Dermis blood vessel endothelial cell (primary cell): ENCODE results near the gene CACNB1. TPM values are rescaled to one million over a fixed set of nuclear protein-coding genes. Genes with fewer than 3 reads are reported as not detected.
A peak's percentile ranks its signal among the peaks of the same experiment; 100 is the strongest.

Source experiments
- DNase-seq: peaks from one replicate; pipeline ENCODE4 v3.0.0; 2010
- total RNA-seq: library from RNA; depleted of rRNA; stranded (reverse); fragments of >200 nt; gene quantifications from 2 replicates; pipeline ENCODE4 v1.2.3, GENCODE V29; 2014

Gene CACNB1
- total RNA-seq: 1.0 and 2.8 TPM in 2 replicates

GRCh38 chr17:39197380-39198185, at the start of gene CACNB1:
TSS of gene CACNB1 (minus strand) at chr17:39197669. CDS start at chr17:39197495, 174 bp downstream.
- peak; percentile 54 for DNase-seq

- no peak for DNase-seq
Measured at GRCh38 chr17:39246274-39246673, 48.8 kb upstream of the CACNB1 start.

DNA sequence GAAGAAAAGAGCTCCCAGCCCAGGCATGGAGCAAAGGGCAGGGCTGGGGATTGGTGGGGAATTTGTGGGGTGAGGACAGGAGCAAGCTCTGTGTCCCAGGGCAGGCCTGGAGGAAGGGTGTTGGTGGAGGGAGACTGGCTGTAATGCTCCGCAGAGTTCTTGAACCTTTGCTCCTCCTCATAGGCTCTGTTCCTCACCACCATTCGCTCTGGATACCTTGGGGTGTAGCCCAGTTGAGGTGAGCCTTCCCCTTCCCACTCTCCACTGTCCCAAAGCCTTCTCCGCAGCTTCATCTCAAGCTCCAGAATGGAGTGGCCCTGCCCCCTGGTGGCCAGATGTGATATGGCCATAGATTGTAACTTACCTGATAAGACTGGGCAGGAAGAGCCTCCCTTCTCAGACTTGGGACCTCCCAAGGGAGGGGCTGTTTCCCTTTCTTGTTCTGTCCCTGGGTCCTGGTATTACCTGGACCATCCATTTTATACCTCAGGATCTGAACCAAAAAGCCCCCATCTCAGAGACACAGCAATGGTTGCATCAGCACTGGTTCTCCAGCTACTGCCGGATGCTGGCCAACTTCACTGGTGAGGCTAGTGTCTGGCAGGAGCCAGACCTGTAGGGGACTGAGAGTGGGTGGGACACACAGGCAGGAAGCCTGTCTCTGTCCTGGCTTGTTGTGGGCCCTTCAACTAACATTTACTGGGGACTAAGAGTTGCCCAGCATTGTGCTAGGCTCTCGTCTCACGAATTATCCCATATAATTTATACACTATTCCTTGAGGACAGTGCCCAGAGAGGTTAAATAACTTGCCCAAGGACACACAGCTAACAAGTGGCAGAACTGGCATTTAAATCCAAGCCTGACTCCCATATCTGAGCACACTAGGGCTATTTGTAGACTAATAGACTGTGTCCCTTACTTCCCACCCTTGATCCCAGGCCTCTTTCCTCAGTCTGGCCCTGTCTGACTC, 47.4 kb upstream of the CACNB1 start:
- DNase-seq: peak; percentile 90

DNA sequence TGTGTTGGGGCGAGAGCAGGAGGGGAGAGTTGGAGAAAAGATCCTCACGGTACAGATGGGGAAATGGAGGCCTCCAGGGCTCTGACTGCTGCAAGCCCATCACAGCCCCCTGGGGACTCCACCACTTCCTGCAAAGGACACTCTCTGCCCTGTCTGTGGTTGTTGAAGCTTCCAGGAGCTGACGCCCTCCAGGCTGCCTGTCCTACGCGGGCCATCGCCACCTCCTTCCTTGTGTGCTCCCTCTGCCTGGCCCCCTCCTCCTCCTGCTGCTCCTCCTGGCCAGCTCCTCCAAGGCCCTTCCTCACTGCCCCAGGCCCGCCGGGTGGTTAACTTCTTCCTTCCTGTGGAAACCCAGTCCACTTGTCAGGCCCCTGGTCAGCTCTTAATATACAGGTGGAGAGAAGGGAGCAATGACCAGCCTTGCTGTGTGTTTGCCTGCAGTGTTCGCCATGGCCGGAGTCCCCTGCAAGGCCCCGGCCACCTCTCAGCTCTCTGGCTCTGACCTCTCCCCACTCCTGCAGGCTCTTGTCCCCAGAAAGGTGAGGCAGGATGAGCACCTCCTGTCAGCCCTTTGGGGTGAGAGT, 46.6 kb upstream of the CACNB1 start:
- no peak for DNase-seq

DNA sequence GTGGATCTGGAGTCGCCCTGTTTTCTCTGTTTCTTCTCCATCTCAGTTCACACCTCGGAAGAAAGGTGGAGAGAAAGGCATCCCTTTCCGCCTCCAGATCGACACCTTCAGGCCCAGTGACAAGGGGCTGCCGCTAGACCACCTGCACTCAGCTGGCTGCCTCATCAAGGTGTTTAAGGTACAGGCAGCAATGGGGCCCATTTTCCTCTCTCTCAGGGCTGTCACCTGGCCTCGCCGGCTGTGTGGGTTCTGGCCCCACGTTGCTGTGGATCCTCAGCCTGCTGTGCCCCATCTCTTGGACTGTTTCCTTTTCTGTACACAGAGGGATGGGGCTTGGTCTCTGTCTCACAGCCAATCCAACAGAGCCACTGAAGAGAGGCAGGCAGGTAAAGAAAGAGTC, 45.7 kb upstream of the CACNB1 start:
- no peak for DNase-seq

DNA sequence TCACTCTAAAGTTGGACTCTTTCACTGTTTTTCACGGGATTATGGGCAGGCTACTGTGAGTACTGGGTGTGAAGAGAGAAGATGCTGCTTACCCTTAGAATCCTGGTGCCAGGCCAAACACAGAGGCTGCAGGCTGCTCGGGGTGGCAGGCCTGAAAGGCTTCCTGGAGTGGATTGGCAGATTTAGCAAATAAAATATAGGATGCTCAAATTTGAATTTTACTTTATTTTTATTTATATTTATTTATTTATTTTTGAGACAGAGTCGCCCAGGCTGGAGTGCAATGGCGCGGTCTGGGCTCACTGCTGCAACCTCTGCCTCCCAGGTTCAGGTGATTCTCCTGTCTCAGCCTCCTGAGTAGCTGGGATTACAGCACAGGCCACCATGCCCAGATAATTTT, 43.2 kb upstream of the CACNB1 start:
- no peak for DNase-seq

DNA sequence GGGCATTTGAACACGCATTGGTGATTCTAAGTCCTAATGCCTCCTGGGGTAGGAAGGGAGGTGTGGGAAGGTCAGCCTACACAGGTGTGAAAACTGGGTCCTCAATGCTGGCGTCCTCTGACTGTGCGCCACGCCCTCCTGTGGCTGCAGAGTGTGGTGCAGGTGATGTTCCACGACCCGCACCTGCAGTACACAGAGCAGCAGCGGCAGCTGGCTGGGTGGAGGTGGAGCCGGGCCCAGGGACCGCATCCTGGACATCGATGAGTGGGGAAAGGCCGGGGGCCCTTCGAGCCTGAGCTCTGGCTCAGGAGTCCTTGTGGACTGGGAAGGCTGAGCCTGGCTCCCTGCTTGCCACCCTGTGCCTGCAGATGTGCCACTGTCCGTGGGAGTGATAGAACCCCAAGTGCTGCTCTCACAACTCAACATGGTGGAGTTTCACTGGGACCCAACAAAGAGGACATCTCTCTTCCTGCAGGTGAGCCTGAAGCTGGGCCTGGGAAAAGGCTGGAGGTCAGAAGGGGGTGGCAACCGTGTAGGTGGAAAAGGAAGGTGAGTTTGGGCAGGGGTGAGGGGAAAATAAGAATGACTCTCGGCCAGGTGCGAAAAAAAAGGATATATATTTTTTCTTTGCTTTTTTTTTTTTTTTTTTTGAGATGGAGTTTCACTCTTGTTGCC, 42.3 kb upstream of the CACNB1 start:
- peak; percentile 62 for DNase-seq

- peak; percentile 20 for DNase-seq
Measured at GRCh38 chr17:39238311-39238972, 41.0 kb upstream of the CACNB1 start.

DNA sequence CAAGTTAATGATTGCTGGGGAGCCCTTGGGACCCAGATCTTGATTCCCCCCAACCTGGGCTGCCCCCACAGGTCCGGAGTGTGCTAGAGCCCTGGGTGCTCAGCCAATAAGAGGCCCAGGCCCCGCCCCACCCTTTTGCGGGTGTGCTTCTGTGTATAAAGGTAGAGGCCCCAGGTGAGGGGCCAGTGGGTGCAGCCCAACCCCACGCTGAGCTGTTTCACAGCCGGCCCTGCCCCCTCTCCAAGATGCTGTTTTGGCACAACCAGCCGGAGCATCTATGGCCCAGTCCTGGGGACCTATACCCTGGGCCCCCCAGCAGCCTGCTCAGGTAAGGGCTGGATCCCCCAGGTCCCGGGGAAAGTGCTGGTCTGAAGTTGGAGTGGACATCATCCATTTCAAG, 40.1 kb upstream of the CACNB1 start:
- DNase-seq: no peak

- no peak for DNase-seq
Measured at GRCh38 chr17:39236981-39237441, 39.5 kb upstream of the CACNB1 start.

DNA sequence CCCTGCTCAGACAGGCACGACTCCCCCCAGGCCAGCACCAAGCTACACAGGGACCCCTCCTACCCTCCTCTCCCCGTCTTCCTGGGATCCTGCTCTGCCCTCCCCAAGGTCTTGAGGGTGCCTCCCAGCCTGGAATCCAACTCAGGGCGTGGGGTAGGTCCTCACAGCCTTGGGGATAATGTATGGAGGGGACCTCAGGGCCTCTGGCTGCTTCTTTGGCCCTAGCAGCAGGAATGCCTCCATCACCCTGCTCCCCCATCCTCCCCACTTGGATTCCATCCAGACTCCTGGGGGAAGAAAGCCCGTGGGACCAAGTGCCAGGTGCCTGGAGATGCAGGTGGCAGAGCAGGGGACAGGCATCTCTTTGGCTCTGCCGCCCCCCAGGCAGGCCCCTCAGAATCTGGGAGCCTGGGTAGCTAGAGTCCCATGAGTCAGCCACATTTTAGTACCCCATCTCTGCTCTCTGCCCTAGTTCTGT, 39.0 kb upstream of the CACNB1 start:
- DNase-seq: no peak

GRCh38 chr17:39235555-39236449, 38.3 kb upstream of the CACNB1 start:
- DNase-seq: peak; percentile 79

DNA sequence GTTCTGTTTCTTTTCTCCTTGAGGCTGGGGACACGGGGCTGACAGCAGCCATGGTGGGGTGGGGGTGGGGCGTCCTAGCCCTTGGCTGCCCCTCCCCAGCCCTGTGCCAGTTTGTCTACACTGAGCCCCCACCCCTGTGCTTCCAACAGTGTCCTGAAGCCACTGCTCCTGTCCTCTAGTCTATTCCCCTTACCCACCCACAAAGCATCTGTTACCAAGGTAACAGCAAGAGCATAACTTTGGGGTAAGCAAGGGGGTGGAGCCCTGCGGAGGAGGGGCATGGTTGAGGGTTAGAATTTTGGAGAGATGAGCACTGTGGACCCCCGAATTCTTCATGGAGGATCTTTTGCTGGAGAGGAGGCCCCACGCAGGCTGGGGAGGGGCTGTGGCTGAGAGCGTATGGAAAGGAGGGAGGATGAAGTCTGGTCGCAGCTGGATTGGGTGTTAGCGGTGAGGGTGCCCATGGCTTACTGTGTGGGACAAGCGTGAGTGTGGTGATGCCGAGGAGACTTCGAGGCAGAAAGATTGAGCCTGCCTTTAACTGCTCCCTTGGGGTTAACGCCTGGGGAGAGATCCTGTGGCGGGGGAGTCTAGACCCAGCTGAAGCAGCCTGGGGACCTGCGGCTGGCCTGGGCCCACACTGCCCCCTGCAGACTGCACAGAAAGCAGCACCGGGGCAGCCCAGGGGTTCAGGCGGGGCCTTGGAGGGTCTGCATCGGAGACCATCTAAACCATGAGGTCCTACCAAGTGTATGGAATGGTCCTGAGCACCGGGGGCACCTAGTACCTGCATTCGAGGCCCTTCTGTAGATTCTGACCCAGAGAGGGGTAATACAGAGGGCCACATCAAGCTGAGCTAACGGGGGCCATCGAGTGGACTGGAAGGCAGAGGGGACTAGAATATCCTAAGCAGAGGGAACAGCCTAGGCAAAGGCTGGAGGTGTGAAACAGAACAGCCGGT, 34.4 kb upstream of the CACNB1 start:
- DNase-seq: peak; percentile 60

GRCh38 chr17:39231091-39231561, 33.7 kb upstream of the CACNB1 start:
- no peak for DNase-seq

DNA sequence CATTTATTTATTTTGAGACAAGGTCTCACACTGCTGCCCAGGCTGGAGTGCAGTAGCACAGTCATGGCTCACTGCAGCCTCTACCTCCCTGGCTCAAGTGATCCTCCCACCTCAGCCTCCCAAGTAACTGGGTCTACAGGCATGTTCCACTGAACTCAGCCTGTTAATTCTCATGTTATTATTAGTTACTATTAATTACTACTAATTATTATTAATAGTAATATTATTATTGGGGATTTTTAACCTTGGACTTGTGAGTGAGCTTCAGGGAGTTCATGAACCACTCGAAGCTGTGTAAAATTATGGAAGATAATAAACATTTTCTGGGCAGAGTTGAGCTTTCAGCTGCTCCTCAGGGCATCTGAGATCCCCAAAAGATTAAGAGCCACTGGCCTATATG, 32.9 kb upstream of the CACNB1 start:
- DNase-seq: no peak

DNA sequence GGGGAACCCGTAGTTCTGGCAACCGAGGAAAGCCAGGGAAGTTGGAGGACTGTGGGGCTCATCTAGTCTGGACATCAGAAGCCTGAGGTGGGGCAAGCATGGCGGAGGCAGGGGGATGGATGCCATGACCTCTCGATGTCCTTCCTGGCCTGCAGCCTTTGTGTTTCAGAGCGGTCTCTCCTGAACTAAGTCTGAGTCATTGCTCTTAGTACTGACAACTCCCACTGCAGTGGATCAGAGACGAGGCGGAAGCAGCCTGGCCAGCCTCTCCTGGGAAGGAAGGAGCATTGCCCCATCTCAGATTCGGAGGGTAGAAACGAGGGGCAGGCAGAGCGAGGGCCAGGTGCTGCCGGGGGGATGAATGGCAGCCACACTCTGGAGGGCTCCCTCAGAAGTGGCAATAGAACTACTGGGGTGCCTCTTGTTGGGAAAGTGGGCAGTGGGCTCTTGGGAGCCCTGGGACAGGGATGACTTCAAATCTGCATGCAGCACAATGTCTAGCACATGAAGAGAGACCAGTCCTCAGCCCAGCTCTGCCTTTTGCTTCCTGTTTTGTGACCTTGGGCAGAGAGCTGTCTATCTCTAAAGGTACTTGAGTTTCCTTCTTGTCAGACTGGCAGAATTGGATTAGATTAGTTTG, 31.9 kb upstream of the CACNB1 start:
- DNase-seq: peak; percentile 70

DNA sequence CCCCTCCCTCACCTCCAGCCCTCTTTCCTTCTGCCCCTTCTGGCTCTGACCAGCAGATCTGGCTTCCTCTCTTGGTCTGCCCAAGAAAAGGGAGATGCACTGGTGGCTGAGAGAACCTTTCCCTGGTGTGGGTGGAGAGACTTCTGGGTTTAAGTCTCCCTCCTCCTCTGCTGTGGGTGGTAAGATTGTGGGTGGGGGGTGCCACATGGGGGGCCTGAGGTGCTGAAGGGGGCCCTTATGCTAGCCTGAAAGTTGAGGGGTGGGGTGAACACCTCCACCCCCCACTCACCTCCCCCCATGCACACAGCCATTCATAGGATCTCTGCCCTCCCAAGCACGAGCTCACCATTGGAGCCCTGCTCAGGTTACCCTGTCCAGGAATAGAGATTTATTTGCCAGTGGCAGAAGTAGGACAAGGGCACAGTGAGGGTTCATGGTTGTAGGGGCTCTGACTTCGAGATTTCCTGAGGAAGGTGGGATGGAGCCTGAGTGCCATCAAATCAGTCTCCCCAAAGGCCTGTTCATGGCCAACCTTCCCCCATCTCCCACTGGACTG, 30.0 kb upstream of the CACNB1 start:
- no peak for DNase-seq

- peak; percentile 34 for DNase-seq
Measured at GRCh38 chr17:39225959-39226683, 28.7 kb upstream of the CACNB1 start.
